ENCODE results near the gene PPP2R2C. TPM values are rescaled to one million over a fixed set of nuclear protein-coding genes. Genes with fewer than 3 reads are reported as not detected.

Gene PPP2R2C
- total RNA-seq, 1 experiment from 2014 or later = not detected

DNA sequence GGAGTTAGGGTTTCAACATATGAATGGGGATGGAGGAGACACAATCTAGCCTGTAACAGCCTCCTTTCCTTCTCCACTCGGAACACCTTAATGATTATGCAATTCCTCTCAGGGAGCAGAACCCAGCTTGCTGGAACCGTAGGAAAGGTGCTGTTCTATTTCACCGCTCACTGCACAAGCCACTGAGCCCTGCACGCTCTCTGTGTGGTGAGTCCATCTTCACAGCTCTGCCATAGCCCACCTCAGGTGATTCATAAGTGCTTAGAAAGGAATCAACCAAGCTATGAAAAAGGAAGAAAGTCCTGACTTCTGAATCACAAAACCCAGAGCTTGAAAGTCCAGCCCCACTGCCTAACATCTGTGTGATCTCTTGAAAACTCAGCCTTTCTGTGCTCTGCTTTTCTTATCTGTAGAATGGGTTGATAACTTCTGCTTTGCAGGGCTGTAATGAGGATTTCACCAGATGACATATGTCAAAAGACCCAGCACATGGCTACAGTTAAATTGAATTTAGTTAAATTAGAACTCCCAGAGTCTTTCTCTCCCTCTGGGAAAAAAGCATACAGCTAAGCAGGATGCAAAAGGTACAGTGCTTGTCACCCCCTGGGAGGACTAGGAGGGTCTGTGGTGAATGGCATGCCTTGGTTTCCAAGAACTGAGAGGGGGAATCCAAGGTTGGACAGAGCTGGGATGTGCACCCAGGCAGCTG is 111.2 kb downstream of the PPP2R2C start:
- Histone ChIP-seq H3K4me1 (ENCODE audit: insufficient read depth, low read length, poor library complexity, severe bottlenecking) (no peaks in the 10 kb centered on the region), H3K4me3 (ENCODE audit: low read depth, low read length, poor library complexity, severe bottlenecking) (no peak overlapping the region), H3K36me3 (ENCODE audit: insufficient read depth, low read length, poor library complexity, severe bottlenecking) (no peaks in the 10 kb centered on the region), H3K27ac (ENCODE audit: low read depth, low read length, poor library complexity, severe bottlenecking) (no peak overlapping the region), H3K27me3 (replicated peaks; ENCODE audit: insufficient read depth, low read depth, low read length, poor library complexity) (peaks cover 31% of the 10 kb centered on the region), H3K9me3 (ENCODE audit: low read depth, low read length, poor library complexity, severe bottlenecking) (no peaks in the 10 kb centered on the region)
- DNase-seq (ENCODE audit: low spot score) = no peak
- no TSS peak for BruUV-seq (replicated peaks)
- TF ChIP-seq, protein P1, sequence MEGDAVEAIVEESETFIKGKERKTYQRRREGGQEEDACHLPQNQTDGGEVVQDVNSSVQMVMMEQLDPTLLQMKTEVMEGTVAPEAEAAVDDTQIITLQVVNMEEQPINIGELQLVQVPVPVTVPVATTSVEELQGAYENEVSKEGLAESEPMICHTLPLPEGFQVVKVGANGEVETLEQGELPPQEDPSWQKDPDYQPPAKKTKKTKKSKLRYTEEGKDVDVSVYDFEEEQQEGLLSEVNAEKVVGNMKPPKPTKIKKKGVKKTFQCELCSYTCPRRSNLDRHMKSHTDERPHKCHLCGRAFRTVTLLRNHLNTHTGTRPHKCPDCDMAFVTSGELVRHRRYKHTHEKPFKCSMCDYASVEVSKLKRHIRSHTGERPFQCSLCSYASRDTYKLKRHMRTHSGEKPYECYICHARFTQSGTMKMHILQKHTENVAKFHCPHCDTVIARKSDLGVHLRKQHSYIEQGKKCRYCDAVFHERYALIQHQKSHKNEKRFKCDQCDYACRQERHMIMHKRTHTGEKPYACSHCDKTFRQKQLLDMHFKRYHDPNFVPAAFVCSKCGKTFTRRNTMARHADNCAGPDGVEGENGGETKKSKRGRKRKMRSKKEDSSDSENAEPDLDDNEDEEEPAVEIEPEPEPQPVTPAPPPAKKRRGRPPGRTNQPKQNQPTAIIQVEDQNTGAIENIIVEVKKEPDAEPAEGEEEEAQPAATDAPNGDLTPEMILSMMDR (conservative IDR thresholded peaks at IDR 0.05; ENCODE audit: low read depth, low read length) = no peak
- no peak for TF ChIP-seq EZH2 (IDR thresholded peaks at IDR 0.05; ENCODE audit: borderline replicate concordance, low read depth, low read length, poor library complexity, severe bottlenecking)
- intact Hi-C loops (cut with micrococcal nuclease; ENCODE audit: unreplicated experiment) = no loop called here
- ChIA-PET POLR2A (ENCODE audit: low non-redundant PET) (interaction anchor here (0.6 kb wide), 1 partner anchor 1000 kb away, joined by 6 read pairs; no protein-coding TSS in a partner anchor), CTCF (no interaction called here)

DNA sequence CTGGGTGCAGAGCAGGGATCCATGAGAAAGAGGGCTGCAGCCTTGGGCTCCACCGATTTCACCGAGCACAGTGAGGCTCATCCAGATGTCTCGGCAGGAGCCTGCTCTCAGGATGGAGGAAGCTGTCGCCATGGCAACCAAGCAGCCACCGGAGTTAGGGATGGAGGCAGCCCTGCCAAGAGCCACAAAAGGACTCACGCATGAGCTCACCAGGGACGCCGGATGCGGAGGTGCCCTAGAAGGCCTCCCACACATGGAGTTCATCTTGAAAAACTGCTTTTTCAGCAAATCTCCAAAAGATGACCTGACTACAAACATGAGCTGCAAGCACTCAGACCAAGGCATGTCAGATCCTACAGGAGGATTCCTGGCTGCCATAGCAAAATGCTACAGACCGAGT is 112.0 kb downstream of the PPP2R2C start:
- BruUV-seq (replicated peaks) = no TSS peak
- Histone ChIP-seq H3K9me3 (ENCODE audit: low read depth, low read length, poor library complexity, severe bottlenecking) (no peaks in the 10 kb centered on the region), H3K27ac (ENCODE audit: low read depth, low read length, poor library complexity, severe bottlenecking) (no peak overlapping the region), H3K4me3 (ENCODE audit: low read depth, low read length, poor library complexity, severe bottlenecking) (no peak overlapping the region), H3K27me3 (replicated peaks; ENCODE audit: insufficient read depth, low read depth, low read length, poor library complexity) (peaks cover 23% of the 10 kb centered on the region), H3K36me3 (ENCODE audit: insufficient read depth, low read length, poor library complexity, severe bottlenecking) (no peaks in the 10 kb centered on the region), H3K4me1 (ENCODE audit: insufficient read depth, low read length, poor library complexity, severe bottlenecking) (no peaks in the 10 kb centered on the region)
- no peak for DNase-seq (ENCODE audit: low spot score)
- intact Hi-C loops (cut with micrococcal nuclease; ENCODE audit: unreplicated experiment) = no loop called here
- ChIA-PET CTCF (no interaction called here), POLR2A (ENCODE audit: low non-redundant PET) (interaction anchor here (0.6 kb wide), 1 partner anchor 1001 kb away, joined by 6 read pairs; no protein-coding TSS in a partner anchor)
- TF ChIP-seq, protein P1 (conservative IDR thresholded peaks at IDR 0.05; ENCODE audit: low read depth, low read length) = no peak
- no peak for TF ChIP-seq EZH2 (IDR thresholded peaks at IDR 0.05; ENCODE audit: borderline replicate concordance, low read depth, low read length, poor library complexity, severe bottlenecking)

GRCh38 chr4:6359536-6360308 is 112.7 kb downstream of the PPP2R2C start:
- H3K36me3 ChIP-seq (ENCODE audit: insufficient read depth, low read length, poor library complexity, severe bottlenecking) = no peaks in the 10 kb centered on the region
- no peak for DNase-seq (ENCODE audit: low spot score)
- H3K4me1 ChIP-seq (ENCODE audit: insufficient read depth, low read length, poor library complexity, severe bottlenecking) = no peaks in the 10 kb centered on the region
- TF ChIP-seq, protein P1 (conservative IDR thresholded peaks at IDR 0.05; ENCODE audit: low read depth, low read length) = no peak
- no peak for TF ChIP-seq EZH2 (IDR thresholded peaks at IDR 0.05; ENCODE audit: borderline replicate concordance, low read depth, low read length, poor library complexity, severe bottlenecking)
- BruUV-seq (replicated peaks) = no TSS peak
- no peaks in the 10 kb centered on the region for H3K9me3 ChIP-seq (ENCODE audit: low read depth, low read length, poor library complexity, severe bottlenecking)
- intact Hi-C loops (cut with micrococcal nuclease; ENCODE audit: unreplicated experiment) = no loop called here
- H3K27me3 ChIP-seq (replicated peaks; ENCODE audit: insufficient read depth, low read depth, low read length, poor library complexity) = peaks cover 16% of the 10 kb centered on the region
- H3K27ac ChIP-seq (ENCODE audit: low read depth, low read length, poor library complexity, severe bottlenecking) = no peak overlapping the region
- CTCF ChIA-PET = no interaction called here
- POLR2A ChIA-PET (ENCODE audit: low non-redundant PET) = no interaction called here
- H3K4me3 ChIP-seq (ENCODE audit: low read depth, low read length, poor library complexity, severe bottlenecking) = no peak overlapping the region
